DMS153 (cell line): ENCODE data around the gene SNRPA1.

Source experiments
- DNase-seq: peaks from one replicate; lab custom pipeline; 2025; lab: John Stamatoyannopoulos, UW

The SNRPA1 gene

DNA sequence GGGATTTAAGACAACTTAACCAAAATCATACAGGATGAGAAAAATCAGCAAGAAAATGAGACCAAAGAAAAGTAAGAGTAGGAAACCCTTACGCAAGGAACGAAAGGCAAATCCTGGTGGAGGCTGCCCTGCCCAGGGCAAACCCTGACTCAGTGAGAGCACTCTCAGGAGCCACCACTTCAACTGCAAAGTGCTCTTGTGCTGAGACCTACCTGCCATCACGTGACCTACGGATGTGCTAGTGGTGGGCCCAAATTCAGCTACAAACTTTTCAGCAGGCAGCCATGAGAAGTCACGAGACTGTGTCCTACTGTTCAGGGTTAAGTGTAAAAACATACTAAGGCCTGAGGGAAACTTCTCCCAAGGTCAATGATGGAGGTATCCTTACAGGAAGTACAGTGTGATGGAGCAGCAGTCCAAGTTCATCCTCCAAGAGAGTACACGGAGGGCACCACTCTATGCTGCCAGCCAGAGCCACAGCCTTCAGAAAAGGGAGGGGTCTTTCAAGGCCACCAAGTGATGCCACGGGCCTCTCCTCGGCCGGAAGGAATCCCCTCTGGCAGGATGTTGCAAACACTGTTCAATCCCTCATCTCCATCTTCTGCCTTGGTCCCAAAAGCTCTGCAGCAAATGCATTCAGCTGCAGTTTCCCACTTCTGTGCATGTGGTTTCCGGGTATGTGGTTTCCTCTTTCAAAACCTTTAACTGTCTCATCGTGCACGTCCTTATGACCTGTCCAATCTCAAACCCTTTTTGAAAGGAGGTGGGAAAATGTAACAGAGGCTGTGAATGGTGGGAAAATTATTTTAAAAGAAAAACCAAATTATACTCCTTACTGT is 52.7 kb downstream of the SNRPA1 start:
- DNase-seq: no peak

DNA sequence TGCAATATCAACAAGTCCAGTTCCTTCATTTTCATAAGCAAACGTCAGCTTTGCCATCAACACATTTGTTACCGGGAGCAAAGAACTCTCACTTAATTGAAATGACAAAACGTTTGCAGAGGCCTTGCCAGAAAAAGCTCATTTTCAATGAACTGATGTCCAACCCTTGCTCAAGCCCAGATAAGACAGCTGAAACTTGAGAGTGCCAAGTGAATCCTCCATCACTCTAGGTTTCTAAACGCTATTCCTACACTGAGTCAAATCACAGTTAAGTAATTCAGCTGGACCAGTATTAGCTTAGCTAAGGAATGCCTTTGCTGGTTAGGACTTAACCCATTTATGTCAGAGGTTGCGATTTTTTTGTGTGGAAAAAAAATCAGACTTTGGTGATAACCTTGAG is 54.7 kb downstream of the SNRPA1 start:
- DNase-seq: no peak

DNA sequence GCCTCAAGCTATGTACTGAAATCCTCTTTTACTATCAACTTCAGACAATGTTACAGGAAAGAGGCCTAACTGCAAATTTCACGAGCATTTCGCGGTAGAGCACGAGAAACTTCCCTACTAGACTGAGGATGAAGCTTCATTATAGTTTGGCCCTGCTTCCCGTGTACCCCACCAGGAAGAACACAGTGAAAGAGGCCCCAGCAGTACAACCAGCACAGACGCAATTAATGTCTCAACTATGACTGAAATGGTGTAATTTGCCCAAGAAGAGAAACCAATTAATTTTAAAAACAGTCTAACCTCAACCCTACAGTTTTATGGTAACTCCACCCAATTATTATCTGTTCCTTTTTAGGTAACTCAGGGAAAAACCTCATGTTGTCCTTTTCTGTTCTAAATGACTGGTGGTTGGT is 55.3 kb downstream of the SNRPA1 start:
- DNase-seq: no peak

DNA sequence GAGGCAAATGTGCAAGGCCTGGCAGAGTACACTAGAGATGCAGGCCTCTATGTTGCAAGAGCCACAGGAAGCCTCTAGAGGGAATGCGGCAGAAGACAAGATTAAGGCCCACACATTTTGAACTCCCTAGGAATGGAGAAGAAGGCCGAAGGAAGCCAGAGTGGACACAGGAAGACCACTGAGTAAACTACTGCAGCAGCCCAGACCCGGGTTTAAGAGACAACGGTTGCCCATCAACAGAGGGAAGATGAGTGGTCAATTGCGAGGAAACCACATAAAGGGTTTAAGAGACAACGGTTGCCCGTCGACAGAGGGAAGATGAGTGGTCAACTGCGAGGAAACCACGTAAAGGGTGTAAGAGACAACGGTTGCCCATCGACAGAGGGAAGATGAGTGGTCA is 57.8 kb downstream of the SNRPA1 start:
- DNase-seq: no peak

DNA sequence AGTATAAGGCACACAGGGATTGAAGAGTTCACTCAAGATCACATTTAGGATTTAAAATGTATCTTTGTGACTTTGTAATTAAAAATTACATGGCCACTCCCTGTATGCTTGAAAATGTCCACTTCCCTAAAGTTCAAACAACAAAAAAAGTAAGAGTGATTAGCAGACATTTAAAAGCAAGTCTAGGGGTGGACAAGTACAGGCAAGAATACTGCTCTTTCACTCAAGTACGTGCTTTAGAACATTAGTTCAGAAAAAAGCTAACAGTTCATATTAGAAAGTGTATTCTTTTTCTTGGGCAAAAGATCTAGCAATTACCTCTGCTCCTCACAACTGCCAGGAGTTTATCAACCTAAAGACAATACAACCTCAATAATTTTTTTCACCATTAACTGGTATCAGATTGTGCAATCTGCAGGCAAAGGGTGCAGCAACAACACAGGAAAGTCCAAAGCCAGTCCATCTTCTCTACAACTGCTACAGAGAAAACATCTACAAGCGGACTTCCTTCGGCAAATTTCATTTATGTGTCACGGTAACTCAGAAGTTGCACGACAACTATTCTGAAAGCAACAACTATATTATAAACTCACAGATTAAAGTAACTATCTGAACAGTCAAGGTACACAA is 61.3 kb downstream of the SNRPA1 start:
- DNase-seq: no peak

DNA sequence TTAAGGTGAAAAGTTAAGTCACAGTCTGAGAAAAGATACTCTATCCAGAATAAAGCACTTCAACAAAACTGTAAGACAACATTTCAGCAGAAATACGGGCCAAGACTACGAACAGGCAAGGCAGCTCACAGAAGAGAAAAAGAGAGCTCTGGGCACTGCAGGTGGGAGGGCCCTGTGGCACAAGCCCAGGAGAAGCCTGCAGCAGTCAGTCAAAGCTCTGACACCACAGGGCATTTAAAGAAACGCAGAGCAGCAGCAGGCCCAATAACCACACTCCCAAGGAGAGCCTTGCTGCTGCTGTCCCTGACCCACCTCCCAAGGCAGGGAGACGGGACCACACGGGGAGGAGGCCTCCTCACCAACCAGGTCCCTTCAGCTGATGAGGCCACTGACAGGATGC is 62.4 kb downstream of the SNRPA1 start:
- DNase-seq: no peak
